GM06990 (cell line): Measurements from ENCODE around the gene MYL4.

Experiments used
- DNase-seq: peaks from one replicate; pipeline ENCODE4 v3.0.0-alpha.2; 2011; ENCODE audit not compliant: insufficient read length; ENCODE audit errors: extremely low read depth
- H3K27me3 ChIP-seq: replicated peaks from 2 replicates; pipeline ENCODE4 v1.6.0; 2011; ENCODE audit warnings: low read length; ENCODE audit not compliant: control insufficient read depth, insufficient read depth
- H3K36me3 ChIP-seq: 2 replicates; pipeline ENCODE4 v1.5.1; 2011; ENCODE audit warnings: low read length; ENCODE audit not compliant: control insufficient read depth, insufficient read depth
- H3K4me3 ChIP-seq: replicated peaks from 2 replicates; pipeline ENCODE4 v1.5.1; 2011; ENCODE audit warnings: low read depth, mild to moderate bottlenecking, control low read depth, low read length
- CTCF ChIP-seq: IDR thresholded peaks from 2 replicates; pipeline ENCODE4 v1.5.1; 2011; ENCODE audit warnings: low read length, control low read depth, mild to moderate bottlenecking, inconsistent platforms; ENCODE audit not compliant: insufficient read depth, poor library complexity, severe bottlenecking

Gene MYL4

GRCh38 chr17:47237841-47238240 lies 28.7 kb downstream of the MYL4 start:
- no peak for DNase-seq
- no peak for TF ChIP-seq CTCF
- H3K36me3 ChIP-seq, result no peaks in the 10 kb centered on the region
- no peak overlapping the region for H3K4me3 ChIP-seq
- H3K27me3 ChIP-seq, result no peaks in the 10 kb centered on the region

GRCh38 chr17:47238321-47239010 lies 29.3 kb downstream of the MYL4 start:
- TF ChIP-seq CTCF, result no peak
- H3K27me3 ChIP-seq, result no peaks in the 10 kb centered on the region

GRCh38 chr17:47239619-47239966 lies 30.4 kb downstream of the MYL4 start:
- TF ChIP-seq CTCF, result no peak
- no peaks in the 10 kb centered on the region for H3K27me3 ChIP-seq
- no peak overlapping the region for H3K4me3 ChIP-seq
- no peak for DNase-seq
- H3K36me3 ChIP-seq, result no peaks in the 10 kb centered on the region

More at GRCh38 chr17:47238321-47239010, 29.3 kb downstream of the MYL4 start:
- no peaks in the 10 kb centered on the region for H3K36me3 ChIP-seq
- DNase-seq, result no peak
- no peak overlapping the region for H3K4me3 ChIP-seq

- H3K27me3 ChIP-seq, result no peaks in the 10 kb centered on the region
- no peak overlapping the region for H3K4me3 ChIP-seq
- DNase-seq, result peak; percentile 42
- TF ChIP-seq CTCF, result no peak
- H3K36me3 ChIP-seq, result no peaks in the 10 kb centered on the region
Observed at GRCh38 chr17:47239967-47240651, 31.0 kb downstream of the MYL4 start.

GRCh38 chr17:47240806-47241205 lies 31.7 kb downstream of the MYL4 start:
- DNase-seq, result no peak
- Histone ChIP-seq H3K27me3 (no peaks in the 10 kb centered on the region), H3K36me3 (no peaks in the 10 kb centered on the region), H3K4me3 (no peak overlapping the region)
- no peak for TF ChIP-seq CTCF
